ENCODE measurements around the gene SPSB4.
A peak's percentile ranks its signal among the peaks of the same experiment; 100 is the strongest.
"Not testable (repeated sequence)": the region's sequence is repeated elsewhere in the genome, so short reads cannot be mapped to it uniquely, and the experiment has no call there.

SPSB4 gene

GRCh38 chr3:141114179-141114745 is 63.1 kb downstream of the SPSB4 start:
- POLR2A ChIA-PET = no interaction called here
- no peak for TF ChIP-seq CTCF (IDR thresholded peaks at IDR 0.05; ENCODE audit: insufficient read depth, low read length, missing control alignments)
- DNase-seq (ENCODE audit: low read depth, low spot score) = no peak
- H3K4me3 ChIP-seq (ENCODE audit: low read depth, low read length) = no peak overlapping the region
- CTCF ChIA-PET = interaction anchor here (1.3 to 1.6 kb wide), 2 partner anchors 192 to 216 kb away, joined by 3 to 5 read pairs; no protein-coding TSS in a partner anchor

GRCh38 chr3:141114816-141115460 is 63.8 kb downstream of the SPSB4 start:
- H3K4me3 ChIP-seq (ENCODE audit: low read depth, low read length) = no peak overlapping the region
- ChIA-PET CTCF (interaction anchor here (1.0 to 1.6 kb wide), 3 partner anchors 9 to 216 kb away, joined by 3 to 9 read pairs (median 5); no protein-coding TSS in a partner anchor), POLR2A (no interaction called here)
- DNase-seq (ENCODE audit: low read depth, low spot score) = no peak
- TF ChIP-seq CTCF (IDR thresholded peaks at IDR 0.05; ENCODE audit: insufficient read depth, low read length, missing control alignments) = peak; percentile 23

GRCh38 chr3:141115789-141116541 is 64.8 kb downstream of the SPSB4 start:
- POLR2A ChIA-PET = no interaction called here
- no peak for TF ChIP-seq CTCF (IDR thresholded peaks at IDR 0.05; ENCODE audit: insufficient read depth, low read length, missing control alignments)
- no peak for DNase-seq (ENCODE audit: low read depth, low spot score)
- no peak overlapping the region for H3K4me3 ChIP-seq (ENCODE audit: low read depth, low read length)
- CTCF ChIA-PET = interaction anchor here (1.0 to 1.6 kb wide), 5 partner anchors 10 to 217 kb away, joined by 3 to 9 read pairs (median 5); no protein-coding TSS in a partner anchor

GRCh38 chr3:141116721-141117120 is 65.6 kb downstream of the SPSB4 start:
- CTCF ChIA-PET = interaction anchor here (1.1 to 1.4 kb wide), 2 partner anchors 117 to 151 kb away, joined by 3 to 7 read pairs; no protein-coding TSS in a partner anchor
- H3K4me3 ChIP-seq (ENCODE audit: low read depth, low read length) = no peak overlapping the region
- no peak for TF ChIP-seq CTCF (IDR thresholded peaks at IDR 0.05; ENCODE audit: insufficient read depth, low read length, missing control alignments)
- POLR2A ChIA-PET = no interaction called here
- no peak for DNase-seq (ENCODE audit: low read depth, low spot score)

GRCh38 chr3:141117982-141118381 is 66.8 kb downstream of the SPSB4 start:
- CTCF ChIA-PET; H3K4me3 ChIP-seq (ENCODE audit: low read depth, low read length); POLR2A ChIA-PET; DNase-seq (ENCODE audit: low read depth, low spot score): not testable (repeated sequence)

GRCh38 chr3:141122455-141123030 is 71.4 kb downstream of the SPSB4 start:
- ChIA-PET POLR2A (no interaction called here), CTCF (no interaction called here)
- DNase-seq (ENCODE audit: low read depth, low spot score) = no peak
- no peak for TF ChIP-seq CTCF (IDR thresholded peaks at IDR 0.05; ENCODE audit: insufficient read depth, low read length, missing control alignments)
- no peak overlapping the region for H3K4me3 ChIP-seq (ENCODE audit: low read depth, low read length)

Data from AG04449 (cell line).